DOHH2 (cell line): Measurements from ENCODE around the gene CYP2A6.
"Not testable (repeated sequence)": the region's sequence is repeated elsewhere in the genome, so short reads cannot be mapped to it uniquely, and the experiment has no call there.

ENCODE experiments used
- H3F3A ChIP-seq: fragments of 200-600 bp; sonication (generic), shearing (Covaris generic); 2 replicates; pipeline ENCODE4 v1.6.0; 2016; ENCODE audit warnings: antibody characterized with exemption, mild to moderate bottlenecking; ENCODE audit not compliant: control insufficient read depth, insufficient read depth
- H3K27ac ChIP-seq: fragments of 200-600 bp; sonication (generic); 2 replicates; pipeline ENCODE4 v1.5.1; 2014; ENCODE audit warnings: low read depth, mild to moderate bottlenecking, low read length, moderate library complexity
- H3K27me3 ChIP-seq: fragments of 200-600 bp; sonication (generic); 2 replicates; pipeline ENCODE4 v1.6.1; 2014; ENCODE audit warnings: mild to moderate bottlenecking, low read length, mixed read lengths; ENCODE audit not compliant: control insufficient read depth
- H3K36me3 ChIP-seq: fragments of 200-600 bp; sonication (generic); 2 replicates; pipeline ENCODE4 v1.6.1; 2014; ENCODE audit warnings: mild to moderate bottlenecking, low read length, moderate library complexity, mixed read lengths; ENCODE audit not compliant: control insufficient read depth
- H3K4me1 ChIP-seq: fragments of 200-600 bp; sonication (generic); 2 replicates; pipeline ENCODE4 v1.6.1; 2014; ENCODE audit warnings: mild to moderate bottlenecking, low read length, mixed read lengths; ENCODE audit not compliant: control insufficient read depth
- H3K4me2 ChIP-seq: fragments of 200-600 bp; sonication (generic); 2 replicates; pipeline ENCODE4 v1.6.0; 2014; ENCODE audit warnings: mild to moderate bottlenecking, low read length, moderate library complexity
- H3K4me3 ChIP-seq: fragments of 200-600 bp; sonication (generic); 2 replicates; pipeline ENCODE4 v1.5.1; 2014; ENCODE audit warnings: mild to moderate bottlenecking, low read length, mixed read lengths
- H3K79me2 ChIP-seq: fragments of 200-600 bp; sonication (generic); 2 replicates; pipeline ENCODE4 v1.6.1; 2014; ENCODE audit warnings: mild to moderate bottlenecking, low read length, mixed read lengths; ENCODE audit not compliant: control insufficient read depth
- H3K9me2 ChIP-seq: fragments of 200-600 bp; sonication (generic); replicated peaks from 2 replicates; pipeline ENCODE4 v1.6.1; 2014; ENCODE audit warnings: mild to moderate bottlenecking, low read length, mixed read lengths; ENCODE audit not compliant: control insufficient read depth
- H3K9me3 ChIP-seq: fragments of 200-600 bp; sonication (generic); 2 replicates; pipeline ENCODE4 v1.6.1; 2014; ENCODE audit warnings: antibody characterized with exemption, low read length, mixed read lengths; ENCODE audit not compliant: control insufficient read depth, insufficient read depth
- H4K20me1 ChIP-seq: fragments of 200-600 bp; sonication (generic); 2 replicates; pipeline ENCODE4 v1.6.0; 2014; ENCODE audit warnings: low read depth, mild to moderate bottlenecking, antibody characterized with exemption, low read length, moderate library complexity; ENCODE audit not compliant: control insufficient read depth, insufficient read depth
- CTCF ChIP-seq: fragments of 200-600 bp; sonication (generic); IDR thresholded peaks from one replicate; pipeline ENCODE4 v1.5.1; 2014; ENCODE audit warnings: antibody characterized with exemption, mild to moderate bottlenecking, low read depth, low read length; ENCODE audit not compliant: poor library complexity, severe bottlenecking
- EZH2phosphoT487 ChIP-seq: fragments of 200-600 bp; sonication (generic); IDR thresholded peaks from 2 replicates; pipeline ENCODE4 v1.6.1; 2017; ENCODE audit warnings: borderline replicate concordance, mild to moderate bottlenecking, antibody characterized with exemption, low read length, moderate library complexity, mixed read lengths

Gene CYP2A6

GRCh38 chr19:40819479-40820234 lies 30.6 kb downstream of the CYP2A6 start:
- Histone ChIP-seq H3K4me1 (peaks cover 27% of the 10 kb centered on the region), H3K4me2 (peak overlapping the region; percentile 41; the same call in 1 of the 2 replicates)
- not testable (repeated sequence) for H3K27ac ChIP-seq, H3K9me2 ChIP-seq, H3K27me3 ChIP-seq, H3K79me2 ChIP-seq, H3K36me3 ChIP-seq, H3F3A ChIP-seq, H4K20me1 ChIP-seq, H3K4me3 ChIP-seq, H3K9me3 ChIP-seq
- TF ChIP-seq CTCF: peak; percentile 45

GRCh38 chr19:40818480-40819399 lies 31.5 kb downstream of the CYP2A6 start:
- not testable (repeated sequence) for H3F3A ChIP-seq, H4K20me1 ChIP-seq, H3K36me3 ChIP-seq, H3K9me2 ChIP-seq, H3K27ac ChIP-seq, H3K27me3 ChIP-seq, H3K79me2 ChIP-seq, H3K9me3 ChIP-seq
- Histone ChIP-seq H3K4me1 (peaks cover 27% of the 10 kb centered on the region), H3K4me2 (peak overlapping the region; percentile 63), H3K4me3 (peak overlapping the region; percentile 58)
- peak; percentile 53 for TF ChIP-seq CTCF

GRCh38 chr19:40815223-40815622 lies 35.0 kb downstream of the CYP2A6 start:
- Histone ChIP-seq H3K9me3 (no peaks in the 10 kb centered on the region), H3K79me2 (no peaks in the 10 kb centered on the region), H3F3A (no peaks in the 10 kb centered on the region), H3K4me2 (no peak overlapping the region), H3K27me3 (peaks cover 21% of the 10 kb centered on the region), H3K4me1 (peaks cover 32% of the 10 kb centered on the region), H4K20me1 (no peaks in the 10 kb centered on the region), H3K4me3 (no peak overlapping the region), H3K36me3 (no peaks in the 10 kb centered on the region), H3K27ac (no peak overlapping the region), H3K9me2 (no peaks in the 10 kb centered on the region)
- TF ChIP-seq EZH2phosphoT487 (no peak), CTCF (no peak)
